GM12872 (cell line): ENCODE data around the gene TMEM253.

Source experiments
- TF ChIP-seq, protein P1 (sequence below): IDR thresholded peaks from 3 replicates; pipeline ENCODE4 v1.5.1; 2011; ENCODE audit warnings: low read depth, mild to moderate bottlenecking, low read length, moderate library complexity; ENCODE audit not compliant: insufficient read depth

The TMEM253 gene

DNA sequence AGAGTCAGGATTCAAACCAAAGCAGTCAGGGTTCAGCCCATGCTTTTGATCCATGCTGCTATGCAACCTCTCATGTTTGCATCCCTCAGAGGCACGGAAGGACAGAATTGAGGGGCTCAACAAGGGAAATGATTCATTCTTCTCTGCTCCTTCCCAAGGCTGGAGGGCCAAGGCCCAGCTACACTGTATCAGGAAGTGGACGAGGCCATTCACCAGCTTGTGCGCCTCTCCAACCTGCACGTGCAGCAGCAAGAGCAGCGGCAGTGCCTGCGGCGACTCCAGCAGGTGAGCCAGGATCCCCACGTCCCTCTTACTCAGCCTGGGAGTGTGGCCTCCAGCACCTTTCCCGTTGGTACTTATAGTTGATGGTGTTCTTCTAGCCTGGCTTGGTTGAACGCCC, 22.1 kb upstream of the TMEM253 start:
- TF ChIP-seq, protein P1, sequence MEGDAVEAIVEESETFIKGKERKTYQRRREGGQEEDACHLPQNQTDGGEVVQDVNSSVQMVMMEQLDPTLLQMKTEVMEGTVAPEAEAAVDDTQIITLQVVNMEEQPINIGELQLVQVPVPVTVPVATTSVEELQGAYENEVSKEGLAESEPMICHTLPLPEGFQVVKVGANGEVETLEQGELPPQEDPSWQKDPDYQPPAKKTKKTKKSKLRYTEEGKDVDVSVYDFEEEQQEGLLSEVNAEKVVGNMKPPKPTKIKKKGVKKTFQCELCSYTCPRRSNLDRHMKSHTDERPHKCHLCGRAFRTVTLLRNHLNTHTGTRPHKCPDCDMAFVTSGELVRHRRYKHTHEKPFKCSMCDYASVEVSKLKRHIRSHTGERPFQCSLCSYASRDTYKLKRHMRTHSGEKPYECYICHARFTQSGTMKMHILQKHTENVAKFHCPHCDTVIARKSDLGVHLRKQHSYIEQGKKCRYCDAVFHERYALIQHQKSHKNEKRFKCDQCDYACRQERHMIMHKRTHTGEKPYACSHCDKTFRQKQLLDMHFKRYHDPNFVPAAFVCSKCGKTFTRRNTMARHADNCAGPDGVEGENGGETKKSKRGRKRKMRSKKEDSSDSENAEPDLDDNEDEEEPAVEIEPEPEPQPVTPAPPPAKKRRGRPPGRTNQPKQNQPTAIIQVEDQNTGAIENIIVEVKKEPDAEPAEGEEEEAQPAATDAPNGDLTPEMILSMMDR, result no peak

DNA sequence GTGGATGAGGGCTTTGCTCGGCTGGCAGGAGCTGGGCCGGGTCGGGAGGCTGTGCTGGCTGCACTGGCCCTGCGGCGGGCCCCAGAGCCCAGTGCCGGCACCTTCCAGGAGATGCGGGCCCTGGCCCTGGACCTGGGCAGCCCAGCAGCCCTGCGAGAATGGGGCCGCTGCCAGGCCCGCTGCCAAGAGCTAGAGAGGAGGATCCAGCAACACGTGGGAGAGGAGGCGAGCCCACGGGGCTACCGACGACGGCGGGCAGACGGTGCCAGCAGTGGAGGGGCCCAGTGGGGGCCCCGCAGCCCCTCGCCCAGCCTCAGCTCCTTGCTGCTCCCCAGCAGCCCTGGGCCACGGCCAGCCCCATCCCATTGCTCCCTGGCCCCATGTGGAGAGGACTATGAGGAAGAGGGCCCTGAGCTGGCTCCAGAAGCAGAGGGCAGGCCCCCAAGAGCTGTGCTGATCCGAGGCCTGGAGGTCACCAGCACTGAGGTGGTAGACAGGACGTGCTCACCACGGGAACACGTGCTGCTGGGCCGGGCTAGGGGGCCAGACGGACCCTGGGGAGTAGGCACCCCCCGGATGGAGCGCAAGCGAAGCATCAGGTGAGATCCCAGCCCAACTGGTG, 19.2 kb upstream of the TMEM253 start:
- TF ChIP-seq, protein P1, result no peak

DNA sequence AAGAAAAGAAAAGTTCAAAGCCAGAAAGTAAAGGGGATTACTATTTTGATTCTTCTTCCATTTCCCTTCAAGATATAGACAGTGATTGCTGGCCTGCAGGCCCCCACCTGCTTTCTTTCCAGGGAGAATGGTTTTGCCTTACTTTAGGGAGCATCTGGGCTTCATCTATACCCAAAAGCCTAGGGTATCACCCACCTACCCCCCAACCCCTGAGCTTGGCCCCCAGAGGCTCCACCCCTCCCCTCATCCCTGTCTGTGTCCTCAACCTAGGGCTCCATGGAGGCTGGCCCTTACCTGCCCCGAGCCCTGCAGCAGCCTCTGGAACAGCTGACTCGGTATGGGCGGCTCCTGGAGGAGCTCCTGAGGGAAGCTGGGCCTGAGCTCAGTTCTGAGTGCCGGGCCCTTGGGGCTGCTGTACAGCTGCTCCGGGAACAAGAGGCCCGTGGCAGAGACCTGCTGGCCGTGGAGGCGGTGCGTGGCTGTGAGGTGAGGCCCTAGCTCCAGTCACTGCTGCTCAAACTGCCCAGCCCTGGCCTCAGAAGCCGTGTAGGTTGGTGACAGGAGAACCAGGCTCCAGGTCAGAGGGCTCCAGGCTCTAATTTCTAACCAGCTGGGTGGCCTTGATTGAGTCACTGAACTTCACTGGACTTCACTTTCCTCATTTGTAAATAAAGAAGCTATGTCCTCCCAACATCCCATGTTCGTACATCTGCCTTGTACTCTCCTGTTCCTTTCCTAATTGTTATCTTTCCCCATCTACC, 17.1 kb upstream of the TMEM253 start:
- TF ChIP-seq, protein P1, result no peak

DNA sequence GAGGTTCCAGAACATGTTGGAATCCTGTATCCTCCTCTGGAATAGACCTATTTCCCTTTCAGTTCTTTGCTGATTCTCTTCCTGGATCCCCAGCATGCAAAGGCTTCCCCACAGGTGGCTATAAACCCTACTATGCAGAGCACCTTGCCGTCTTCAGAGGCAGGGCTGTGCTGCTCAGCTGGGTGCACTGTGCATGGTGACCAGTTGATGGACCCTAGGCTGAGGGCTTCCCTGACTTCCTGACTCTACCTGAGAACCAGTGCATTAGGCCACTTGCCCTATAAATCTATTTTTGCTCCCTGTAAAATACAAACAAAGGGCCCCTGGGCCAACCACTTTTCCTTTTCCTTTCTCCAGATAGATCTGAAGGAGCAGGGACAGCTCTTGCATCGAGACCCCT, 16.5 kb upstream of the TMEM253 start:
- TF ChIP-seq, protein P1, result no peak

DNA sequence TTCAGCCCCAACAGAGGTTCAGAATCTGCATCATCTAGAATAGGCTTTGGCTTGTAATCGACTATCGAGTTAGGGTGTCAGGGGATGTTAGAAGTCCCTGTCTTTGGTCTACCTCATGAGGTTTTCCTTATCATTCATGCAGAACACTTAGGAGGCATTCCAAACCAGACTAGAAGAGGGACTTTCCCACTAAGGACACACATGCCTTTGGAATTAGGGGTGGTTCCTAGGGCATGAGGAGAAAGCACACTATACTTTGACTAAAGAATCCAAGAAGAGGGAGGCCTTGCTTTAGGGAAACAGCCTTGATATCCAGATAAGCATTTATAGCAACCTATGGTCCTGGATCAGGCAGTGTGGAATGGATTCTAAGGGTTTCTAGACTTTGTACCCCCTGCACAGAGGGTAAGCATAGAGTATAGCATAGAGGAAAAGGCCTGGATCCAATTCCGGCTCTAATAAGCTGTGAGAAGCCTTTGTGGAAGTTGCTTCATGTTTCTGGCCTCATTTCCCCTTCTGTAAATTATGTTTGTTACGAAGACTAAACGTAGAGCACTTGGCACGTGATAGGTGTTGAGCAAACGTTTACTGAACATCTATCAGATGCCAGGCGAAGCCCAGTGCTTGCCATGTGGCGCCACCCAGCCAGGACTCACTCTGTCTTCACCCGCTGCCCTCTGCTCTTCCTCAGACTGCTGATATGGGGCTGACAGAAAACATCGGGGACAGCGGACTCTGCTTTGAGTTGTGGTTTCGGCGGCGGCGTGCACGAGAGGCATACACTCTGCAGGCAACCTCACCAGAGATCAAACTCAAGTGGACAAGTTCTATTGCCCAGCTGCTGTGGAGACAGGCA, 15.6 kb upstream of the TMEM253 start:
- TF ChIP-seq, protein P1, result no peak

DNA sequence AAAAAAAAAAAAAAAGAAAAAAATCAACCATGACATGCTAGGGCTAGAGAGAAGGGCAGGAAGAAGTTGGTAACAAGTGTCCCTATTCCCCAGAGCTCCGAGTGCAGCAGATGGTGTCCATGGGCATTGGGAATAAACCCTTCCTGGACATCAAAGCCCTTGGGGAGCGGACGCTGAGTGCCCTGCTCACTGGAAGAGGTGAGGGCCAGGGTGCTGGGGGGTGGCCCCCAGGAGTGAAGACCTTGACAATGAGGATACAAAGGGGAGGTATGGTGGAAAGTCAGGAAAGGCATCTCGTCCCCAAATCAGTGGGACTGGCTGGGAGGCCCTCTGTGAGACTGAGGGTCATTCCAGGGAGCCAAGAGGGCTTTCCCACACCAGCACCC, 14.0 kb upstream of the TMEM253 start:
- TF ChIP-seq, protein P1, result no peak
